H1 (cell line): ENCODE results near the gene PARP15. TPM values are rescaled to one million over a fixed set of nuclear protein-coding genes. Genes with fewer than 3 reads are reported as not detected.

Experiments used
- ATF2 ChIP-seq: IDR thresholded peaks from 2 replicates; pipeline ENCODE4 v1.6.1; 2012; ENCODE audit warnings: low read length, inconsistent platforms
- EZH2 ChIP-seq: fragments of 200-600 bp; sonication (generic); IDR thresholded peaks from 2 replicates; pipeline ENCODE4 v1.7.1; 2012; ENCODE audit warnings: low read depth, mild to moderate bottlenecking, moderate library complexity, low read length, inconsistent platforms; ENCODE audit not compliant: severe bottlenecking
- JUN ChIP-seq: IDR thresholded peaks from 2 replicates; pipeline ENCODE4 v1.6.1; 2011; ENCODE audit warnings: low read depth, mild to moderate bottlenecking, improper control_type of control experiment, low read length
- JUND ChIP-seq: IDR thresholded peaks from 2 replicates; pipeline ENCODE4 v1.6.1; 2011; ENCODE audit warnings: mild to moderate bottlenecking, improper control_type of control experiment, low read length
- KDM1A ChIP-seq: fragments of 200-600, 300-600 bp; sonication (generic); IDR thresholded peaks from 2 replicates; pipeline ENCODE4 v1.7.1; 2016; ENCODE audit warnings: mild to moderate bottlenecking, low read length, borderline replicate concordance
- MAFK ChIP-seq: IDR thresholded peaks from 2 replicates; pipeline ENCODE4 v1.6.1; 2012; ENCODE audit warnings: low read depth, mild to moderate bottlenecking, improper control_type of control experiment, low read length
- NANOG ChIP-seq: IDR thresholded peaks from 2 replicates; pipeline ENCODE4 v1.6.1; 2011; ENCODE audit warnings: low read length, low read depth, mild to moderate bottlenecking, inconsistent platforms; ENCODE audit not compliant: insufficient read depth, poor library complexity, severe bottlenecking
- POLR2A ChIP-seq, 2 experiments: IDR thresholded peaks; 1 replicate in 1 of 2; 2 replicates in 1 of 2; pipeline ENCODE4 v1.6.1; 2011; ENCODE audit warnings: low read depth in 2 of 2, low read length in 2 of 2, mild to moderate bottlenecking in 2 of 2; ENCODE audit errors: control extremely low read depth in 1 of 2
- POU5F1 ChIP-seq: IDR thresholded peaks from 2 replicates; pipeline ENCODE4 v1.6.1; 2011; ENCODE audit warnings: low read depth, mild to moderate bottlenecking, low read length, moderate library complexity
- RNF2 ChIP-seq: fragments of 200-900, 300-1000 bp; sonication (generic); IDR thresholded peaks from 2 replicates; pipeline ENCODE4 v1.7.1; 2016; ENCODE audit warnings: borderline replicate concordance, low read depth, mild to moderate bottlenecking, antibody characterized with exemption, low read length; ENCODE audit not compliant: poor library complexity, severe bottlenecking; ENCODE audit errors: missing control alignments
- SAP30 ChIP-seq: fragments of 300-600 bp; sonication (generic); IDR thresholded peaks from 2 replicates; pipeline ENCODE4 v1.7.1; 2012; ENCODE audit warnings: low read length, moderate library complexity, mild to moderate bottlenecking, inconsistent platforms; ENCODE audit not compliant: insufficient read depth, insufficient replicate concordance
- SIX5 ChIP-seq: IDR thresholded peaks from 2 replicates; pipeline ENCODE4 v1.6.1; 2011; ENCODE audit warnings: mild to moderate bottlenecking, low read depth, low read length
- SP4 ChIP-seq: IDR thresholded peaks from 2 replicates; pipeline ENCODE4 v1.6.1; 2012; ENCODE audit warnings: low read length, inconsistent platforms
- SRF ChIP-seq: IDR thresholded peaks from 2 replicates; pipeline ENCODE4 v1.6.1; 2011; ENCODE audit warnings: mild to moderate bottlenecking, low read depth, low read length, moderate library complexity
- USF2 ChIP-seq: IDR thresholded peaks from 2 replicates; pipeline ENCODE4 v1.6.1; 2011; ENCODE audit warnings: low read length, improper control_type of control experiment
- ZNF274 ChIP-seq: IDR thresholded peaks from 2 replicates; pipeline ENCODE4 v1.7.0; 2012; ENCODE audit warnings: low read length, borderline replicate concordance; ENCODE audit errors: extremely low read depth
- polyA plus RNA-seq, 7 experiments: library from polyadenylated mRNA; depleted of rRNA in 3 of 7; stranded (reverse) in 5 of 7; unstranded in 2 of 7; fragments of >200 nt in 5 of 7; fragments of 200-250 nt in 2 of 7; gene quantifications; 1 replicate in 5 of 7; 2 replicates in 1 of 7; 4 replicates in 1 of 7; pipeline versions ENCODE4 v1.2.1 to v1.2.3, GENCODE V29; 2011 to 2013; ENCODE audit warnings: missing spikeins in 2 of 7, mixed read lengths in 2 of 7
- total RNA-seq: library from RNA; stranded (reverse); fragmentation: NEBNext Ultra II Directional; extraction: Animal tissue kit (Norgen Biotek cat#: 25700); gene quantifications from 2 replicates; pipeline ENCODE4 v1.2.1, GENCODE V29; 2021

Gene PARP15
- total and polyA plus RNA-seq, 2 of the 8 experiments (the other 6 are each of a cell fraction or from before 2014, with no cell fraction given), result 0.37 to 0.45 TPM

GRCh38 chr3:122680475-122681283 lies 103.2 kb downstream of the PARP15 start, which contains the start of gene PARP14 (continued):
- TF ChIP-seq ATF2 (no peak), POU5F1 (no peak), RNF2 (no peak), SP4 (no peak), NANOG (no peak), USF2 (no peak), EZH2 (no peak), MAFK (peak; percentile 43; the same call in 1 of the 2 replicates), SRF (no peak), KDM1A (no peak), SAP30 (no peak), POLR2A (IDR thresholded peaks at IDR 0.05; ENCODE audit: control extremely low read depth in 1 of 2, low read depth in 2 of 2, low read length in 2 of 2) (peak; percentile 38 to 43; a peak in 2 of 3 replicates), JUN (no peak), JUND (no peak), ZNF274 (no peak), SIX5 (no peak)
